Neural progenitor cell (in vitro differentiated cells): ENCODE results near the gene NFATC2. TPM values are rescaled to one million over a fixed set of nuclear protein-coding genes. Genes with fewer than 3 reads are reported as not detected.
"Not testable (repeated sequence)": the region's sequence is repeated elsewhere in the genome, so short reads cannot be mapped to it uniquely, and the experiment has no call there.

Experiments
- DNase-seq: peaks from one replicate; pipeline ENCODE4 v3.0.0-alpha.2; 2016; ENCODE audit warnings: low spot score
- H2AFZ ChIP-seq: fragments of 200-600 bp; sonication (generic); replicated peaks from 2 replicates; pipeline ENCODE4 v1.6.1; 2016; ENCODE audit warnings: antibody characterized with exemption
- H3F3A ChIP-seq: fragments of 200-600 bp; sonication (generic); 2 replicates; pipeline ENCODE4 v1.6.1; 2016; ENCODE audit warnings: antibody characterized with exemption, low read depth
- H3K27ac ChIP-seq: fragments of 200-600 bp; sonication (generic); 2 replicates; pipeline ENCODE4 v1.5.1; 2016; ENCODE audit warnings: mild to moderate bottlenecking
- H3K27me3 ChIP-seq: fragments of 200-600 bp; sonication (generic); 2 replicates; pipeline ENCODE4 v1.6.1; 2016; ENCODE audit warnings: mild to moderate bottlenecking, moderate library complexity
- H3K36me3 ChIP-seq: fragments of 200-600 bp; sonication (generic); 2 replicates; pipeline ENCODE4 v1.5.1; 2016
- H3K4me1 ChIP-seq: fragments of 200-600 bp; sonication (generic); 2 replicates; pipeline ENCODE4 v1.6.1; 2016; ENCODE audit warnings: mixed run types
- H3K4me2 ChIP-seq: fragments of 200-600 bp; sonication (generic); 2 replicates; pipeline ENCODE4 v1.6.1; 2016
- H3K4me3 ChIP-seq: fragments of 200-600 bp; sonication (generic); 2 replicates; pipeline ENCODE4 v1.5.1; 2016
- H3K79me2 ChIP-seq: fragments of 200-600 bp; sonication (generic); 2 replicates; pipeline ENCODE4 v1.6.1; 2016; ENCODE audit warnings: low read depth
- H3K9ac ChIP-seq: fragments of 200-600 bp; sonication (generic); 2 replicates; pipeline ENCODE4 v1.6.1; 2016
- H3K9me3 ChIP-seq: fragments of 200-600 bp; sonication (generic); 2 replicates; pipeline ENCODE4 v1.5.1; 2016; ENCODE audit warnings: low read depth
- H4K20me1 ChIP-seq: fragments of 200-600 bp; sonication (generic); 2 replicates; pipeline ENCODE4 v1.6.1; 2016; ENCODE audit warnings: low read depth
- H3K27ac Mint-ChIP-seq: 3 replicates; pipeline ENCODE4 v1.8.0; 2021; ENCODE audit warnings: mixed read lengths
- H3K27me3 Mint-ChIP-seq: 2 replicates; pipeline ENCODE4 v1.8.0; 2022; ENCODE audit warnings: low read depth, mild to moderate bottlenecking, inconsistent platforms, moderate library complexity, mixed read lengths; ENCODE audit not compliant: insufficient read depth
- H3K36me3 Mint-ChIP-seq: 3 replicates; pipeline ENCODE4 v1.8.0; 2021; ENCODE audit warnings: mixed read lengths
- H3K4me1 Mint-ChIP-seq: 3 replicates; pipeline ENCODE4 v1.8.0; 2021; ENCODE audit warnings: mixed read lengths
- H3K4me3 Mint-ChIP-seq: 3 replicates; pipeline ENCODE4 v1.8.0; 2021; ENCODE audit warnings: mild to moderate bottlenecking, moderate library complexity, mixed read lengths
- H3K9me3 Mint-ChIP-seq: 3 replicates; pipeline ENCODE4 v1.8.0; 2020; ENCODE audit warnings: mixed read lengths
- EZH2 ChIP-seq: fragments of 200-600 bp; sonication (generic); IDR thresholded peaks from 2 replicates; pipeline ENCODE4 v1.6.1; 2017; ENCODE audit warnings: antibody characterized with exemption, mild to moderate bottlenecking, moderate library complexity
- EZH2phosphoT487 ChIP-seq: fragments of 200-600 bp; sonication (generic); IDR thresholded peaks from 2 replicates; pipeline ENCODE4 v1.6.1; 2017; ENCODE audit warnings: antibody characterized with exemption
- total RNA-seq: library from RNA; depleted of rRNA; stranded (reverse); fragments of >200 nt; gene quantifications from 2 replicates; pipeline ENCODE4 v1.2.3, GENCODE V29; 2015; ENCODE audit warnings: low replicate concordance
- TF ChIP-seq, protein P1 (sequence below): fragments of 200-600 bp; sonication (generic); IDR thresholded peaks from 2 replicates; pipeline ENCODE4 v1.5.1; 2017; ENCODE audit warnings: antibody characterized with exemption, mild to moderate bottlenecking

NFATC2 gene
- total RNA-seq, 1 donor from 2014 or later: 0.19 TPM

DNA sequence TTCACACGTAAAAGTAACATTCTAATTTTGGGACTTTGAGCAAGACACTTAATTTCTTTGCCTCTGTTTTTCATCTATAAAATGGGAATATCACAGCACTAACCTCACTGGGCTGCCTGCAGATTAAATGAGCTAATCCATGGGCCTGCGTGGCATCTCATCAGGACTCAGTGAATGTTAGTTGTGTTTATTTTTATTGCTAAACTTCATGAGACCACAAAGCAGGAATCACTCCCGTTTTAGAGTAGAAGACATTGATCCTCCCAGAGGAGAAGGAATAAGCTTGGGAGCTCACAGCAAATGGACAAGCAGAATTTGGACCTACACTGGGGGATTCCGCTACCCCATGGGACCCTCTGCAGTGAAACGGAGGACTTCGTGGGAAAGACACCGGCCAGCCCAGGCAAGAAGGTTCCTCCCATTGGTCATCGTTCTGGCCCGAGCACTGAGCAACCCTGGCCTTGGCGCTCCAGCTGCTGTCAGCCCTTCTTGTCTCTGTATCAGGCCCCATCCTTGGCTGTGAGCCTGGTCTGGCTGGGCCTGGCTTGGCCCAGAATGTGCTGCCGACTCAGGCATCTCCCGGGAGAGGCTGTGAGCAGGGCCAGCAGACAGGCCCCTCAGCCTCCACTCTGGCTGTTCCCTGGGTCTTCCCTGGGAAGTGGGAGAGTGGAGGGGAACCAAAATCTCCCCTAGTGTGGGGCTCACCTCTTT, 79.8 kb downstream of the NFATC2 start:
- Histone ChIP-seq H3K79me2 (no peaks in the 10 kb centered on the region), H3K27me3 (no peaks in the 10 kb centered on the region), H3K9me3 (no peaks in the 10 kb centered on the region), H3K4me2 (no peak overlapping the region), H3K36me3 (no peaks in the 10 kb centered on the region), H4K20me1 (no peaks in the 10 kb centered on the region), H3K27ac (no peak overlapping the region), H3K9ac (no peak overlapping the region), H3K4me3 (no peak overlapping the region), H3F3A (no peaks in the 10 kb centered on the region), H2AFZ (no peak overlapping the region), H3K4me1 (no peaks in the 10 kb centered on the region)
- no peaks in the 10 kb centered on the region for H3K9me3 Mint-ChIP-seq
- no peak overlapping the region for H3K27ac Mint-ChIP-seq
- H3K4me3 Mint-ChIP-seq: no peak overlapping the region
- DNase-seq: no peak
- peaks cover 4% of the 10 kb centered on the region for H3K27me3 Mint-ChIP-seq
- no peak for TF ChIP-seq EZH2phosphoT487
- TF ChIP-seq, protein P1, sequence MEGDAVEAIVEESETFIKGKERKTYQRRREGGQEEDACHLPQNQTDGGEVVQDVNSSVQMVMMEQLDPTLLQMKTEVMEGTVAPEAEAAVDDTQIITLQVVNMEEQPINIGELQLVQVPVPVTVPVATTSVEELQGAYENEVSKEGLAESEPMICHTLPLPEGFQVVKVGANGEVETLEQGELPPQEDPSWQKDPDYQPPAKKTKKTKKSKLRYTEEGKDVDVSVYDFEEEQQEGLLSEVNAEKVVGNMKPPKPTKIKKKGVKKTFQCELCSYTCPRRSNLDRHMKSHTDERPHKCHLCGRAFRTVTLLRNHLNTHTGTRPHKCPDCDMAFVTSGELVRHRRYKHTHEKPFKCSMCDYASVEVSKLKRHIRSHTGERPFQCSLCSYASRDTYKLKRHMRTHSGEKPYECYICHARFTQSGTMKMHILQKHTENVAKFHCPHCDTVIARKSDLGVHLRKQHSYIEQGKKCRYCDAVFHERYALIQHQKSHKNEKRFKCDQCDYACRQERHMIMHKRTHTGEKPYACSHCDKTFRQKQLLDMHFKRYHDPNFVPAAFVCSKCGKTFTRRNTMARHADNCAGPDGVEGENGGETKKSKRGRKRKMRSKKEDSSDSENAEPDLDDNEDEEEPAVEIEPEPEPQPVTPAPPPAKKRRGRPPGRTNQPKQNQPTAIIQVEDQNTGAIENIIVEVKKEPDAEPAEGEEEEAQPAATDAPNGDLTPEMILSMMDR: no peak
- TF ChIP-seq EZH2: no peak
- H3K4me1 Mint-ChIP-seq: peaks cover 13% of the 10 kb centered on the region
- H3K36me3 Mint-ChIP-seq: no peaks in the 10 kb centered on the region

DNA sequence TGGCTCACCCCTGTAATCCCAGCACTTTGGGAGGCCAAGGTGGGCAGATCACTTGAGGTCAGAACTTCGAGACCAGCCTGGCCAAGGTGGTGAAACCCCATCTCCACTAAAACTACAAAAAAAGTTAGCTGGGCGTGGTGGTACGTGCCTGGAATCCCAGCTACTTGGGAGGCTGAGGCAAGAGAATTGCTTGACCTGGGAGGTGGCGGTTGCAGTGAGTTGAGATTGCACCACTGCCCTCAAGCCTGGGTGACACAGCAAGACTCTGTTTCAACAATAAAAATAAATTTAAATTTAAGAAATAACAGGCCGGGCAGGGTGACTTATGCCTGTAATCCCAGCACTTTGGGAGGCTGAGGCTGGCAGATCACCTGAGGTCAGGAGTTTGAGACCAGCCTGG, 80.7 kb downstream of the NFATC2 start:
- not testable (repeated sequence) for H3K9me3 ChIP-seq, H3K27me3 Mint-ChIP-seq, H3K79me2 ChIP-seq, H3K9ac ChIP-seq, H4K20me1 ChIP-seq, H3K4me3 Mint-ChIP-seq, H3K27ac Mint-ChIP-seq, H3K4me3 ChIP-seq, H3K27ac ChIP-seq, H3F3A ChIP-seq, H3K27me3 ChIP-seq, H3K4me1 ChIP-seq, H3K9me3 Mint-ChIP-seq, H3K4me2 ChIP-seq, H3K36me3 ChIP-seq, DNase-seq, H3K36me3 Mint-ChIP-seq, H2AFZ ChIP-seq
- peaks cover 18% of the 10 kb centered on the region for H3K4me1 Mint-ChIP-seq

DNA sequence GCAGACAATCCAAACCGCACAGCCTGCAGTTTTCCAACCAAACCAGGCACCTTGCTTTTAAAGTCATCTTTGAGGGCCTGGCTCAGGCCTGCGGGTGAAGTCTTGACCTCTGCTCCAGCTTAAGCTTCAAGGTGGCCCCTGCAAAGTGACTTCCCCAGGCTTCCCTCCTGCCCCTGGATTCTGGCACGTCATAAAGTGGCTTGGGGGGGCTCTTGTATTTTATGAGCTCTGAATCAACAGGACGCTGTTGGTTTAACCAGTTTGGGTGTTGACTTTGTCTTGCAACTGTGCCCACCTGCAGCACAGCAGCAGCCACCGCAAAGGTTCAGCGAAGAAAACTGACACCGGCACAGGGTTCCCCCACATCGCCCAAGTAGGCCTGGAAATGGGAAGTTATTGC, 81.2 kb downstream of the NFATC2 start:
- TF ChIP-seq, protein P1: no peak
- TF ChIP-seq EZH2phosphoT487 (no peak), EZH2 (no peak)
- H3K27me3 ChIP-seq: no peaks in the 10 kb centered on the region
- H3K4me3 ChIP-seq: no peak overlapping the region
- Mint-ChIP-seq H3K27me3 (peaks cover 7% of the 10 kb centered on the region), H3K4me3 (no peak overlapping the region), H3K9me3 (no peaks in the 10 kb centered on the region), H3K4me1 (peaks cover 21% of the 10 kb centered on the region), H3K36me3 (no peaks in the 10 kb centered on the region), H3K27ac (no peak overlapping the region)
- no peak overlapping the region for H3K27ac ChIP-seq
- H2AFZ ChIP-seq: no peak overlapping the region
- no peaks in the 10 kb centered on the region for H3K36me3 ChIP-seq
- no peaks in the 10 kb centered on the region for H3K4me1 ChIP-seq
- no peaks in the 10 kb centered on the region for H4K20me1 ChIP-seq
- no peaks in the 10 kb centered on the region for H3K9me3 ChIP-seq
- no peak overlapping the region for H3K4me2 ChIP-seq
- no peaks in the 10 kb centered on the region for H3F3A ChIP-seq
- no peak for DNase-seq
- H3K9ac ChIP-seq: no peak overlapping the region
- no peaks in the 10 kb centered on the region for H3K79me2 ChIP-seq

DNA sequence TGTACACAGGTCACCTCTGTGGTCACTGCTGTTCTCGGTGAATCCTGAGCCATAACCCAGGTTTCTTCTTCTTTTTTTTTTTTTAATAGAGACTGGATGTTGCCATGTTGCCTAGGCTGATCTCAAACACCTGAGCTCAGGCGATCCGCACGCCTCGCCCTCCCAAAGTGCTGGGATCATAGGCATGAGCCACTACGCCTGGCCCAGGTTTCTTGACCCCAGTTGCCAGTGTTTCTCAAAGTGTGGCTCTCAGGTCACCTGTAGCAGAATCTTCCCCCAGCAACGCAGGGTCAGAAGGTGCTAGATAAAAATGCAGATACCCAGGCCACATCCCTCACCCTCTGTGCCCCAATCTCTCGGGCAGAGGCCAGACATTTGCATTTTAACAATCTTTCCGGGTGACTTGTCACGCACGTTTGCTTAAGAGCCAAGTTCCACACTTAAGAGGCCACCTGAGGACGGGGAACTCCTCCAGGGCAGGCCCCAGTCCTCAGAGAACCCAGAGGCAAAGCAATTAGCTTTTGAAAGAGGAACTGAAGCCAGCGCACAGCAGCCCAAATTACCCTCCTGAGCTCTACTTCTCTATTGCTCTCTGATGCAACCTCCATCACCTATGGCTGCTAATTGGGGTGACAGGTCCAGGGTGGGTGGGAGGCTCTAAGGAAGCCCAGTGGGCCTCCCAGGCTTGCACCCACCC, 81.8 kb downstream of the NFATC2 start:
- no peaks in the 10 kb centered on the region for H3K36me3 Mint-ChIP-seq
- no peak for DNase-seq
- no peaks in the 10 kb centered on the region for H3K27me3 ChIP-seq
- no peak overlapping the region for H3K4me3 ChIP-seq
- H3K4me2 ChIP-seq: no peak overlapping the region
- H3K4me1 ChIP-seq: no peaks in the 10 kb centered on the region
- TF ChIP-seq, protein P1: no peak
- no peak for TF ChIP-seq EZH2
- no peak for TF ChIP-seq EZH2phosphoT487
- H3K27ac ChIP-seq: no peak overlapping the region
- no peak overlapping the region for H3K27ac Mint-ChIP-seq
- H2AFZ ChIP-seq: no peak overlapping the region
- no peak overlapping the region for H3K9ac ChIP-seq
- H3K9me3 Mint-ChIP-seq: no peaks in the 10 kb centered on the region
- H4K20me1 ChIP-seq: no peaks in the 10 kb centered on the region
- H3K36me3 ChIP-seq: no peaks in the 10 kb centered on the region
- no peaks in the 10 kb centered on the region for H3K9me3 ChIP-seq
- H3K79me2 ChIP-seq: no peaks in the 10 kb centered on the region
- H3K27me3 Mint-ChIP-seq: peaks cover 7% of the 10 kb centered on the region
- no peak overlapping the region for H3K4me3 Mint-ChIP-seq
- peaks cover 21% of the 10 kb centered on the region for H3K4me1 Mint-ChIP-seq
- no peaks in the 10 kb centered on the region for H3F3A ChIP-seq
